HG03460 (cell line): ENCODE data around the gene C1orf21.

Experiments used
- ATAC-seq: cut with Tn5 transposase; IDR thresholded peaks from one replicate; pipeline ENCODE4 v1.9.1; 2021; ENCODE audit not compliant: unreplicated experiment

The C1orf21 gene

DNA sequence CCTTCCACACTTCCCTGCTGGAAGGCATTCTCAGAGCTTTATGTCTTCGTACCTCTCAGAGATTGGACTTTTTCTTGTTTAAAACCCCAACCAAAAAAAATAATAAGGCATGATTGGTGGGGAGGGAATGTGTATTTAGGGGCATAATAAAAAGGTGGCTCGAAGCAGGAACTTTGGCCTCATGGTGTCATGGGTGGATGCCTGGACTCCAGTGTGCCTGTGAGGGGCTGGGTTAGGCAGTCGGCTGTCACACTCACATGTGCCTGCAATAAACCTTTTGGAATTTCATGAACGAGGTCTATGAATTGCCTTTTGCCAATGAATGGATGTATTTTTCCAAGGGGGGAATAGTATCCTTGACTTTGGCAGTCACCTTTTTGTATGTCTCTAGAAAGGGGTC, 236.6 kb downstream of the C1orf21 start:
- ATAC-seq = no peak

GRCh38 chr1:184624051-184624450, 237.2 kb downstream of the C1orf21 start:
- ATAC-seq = no peak

GRCh38 chr1:184624626-184625025, 237.8 kb downstream of the C1orf21 start:
- no peak for ATAC-seq

DNA sequence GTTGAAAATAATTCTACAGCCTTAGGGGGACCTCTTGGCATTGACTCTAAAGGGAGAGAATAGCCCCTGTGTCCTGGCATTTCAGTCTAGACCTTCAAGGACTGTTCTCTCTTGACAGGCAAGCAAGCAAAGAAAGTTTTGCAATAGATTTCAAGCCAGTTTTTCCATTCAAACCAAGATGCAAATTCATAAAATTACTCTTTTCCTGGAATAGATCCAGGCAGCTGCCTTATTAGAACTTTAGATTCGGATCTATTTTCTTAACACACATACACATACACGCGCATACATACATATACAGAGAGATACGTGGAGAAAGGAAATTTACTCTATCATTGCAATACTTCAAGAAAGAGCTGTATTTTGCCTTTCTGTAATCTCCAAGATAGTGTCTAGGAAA, 238.4 kb downstream of the C1orf21 start:
- ATAC-seq = no peak

- no peak for ATAC-seq
These were observed 239.5 kb downstream of the C1orf21 start for GRCh38 chr1:184626076-184627006.

- ATAC-seq = no peak
These were observed 240.1 kb downstream of the C1orf21 start for GRCh38 chr1:184627007-184627341.

GRCh38 chr1:184629266-184629665, 242.4 kb downstream of the C1orf21 start:
- no peak for ATAC-seq

- no peak for ATAC-seq
These were observed 243.8 kb downstream of the C1orf21 start for GRCh38 chr1:184630679-184631060.

DNA sequence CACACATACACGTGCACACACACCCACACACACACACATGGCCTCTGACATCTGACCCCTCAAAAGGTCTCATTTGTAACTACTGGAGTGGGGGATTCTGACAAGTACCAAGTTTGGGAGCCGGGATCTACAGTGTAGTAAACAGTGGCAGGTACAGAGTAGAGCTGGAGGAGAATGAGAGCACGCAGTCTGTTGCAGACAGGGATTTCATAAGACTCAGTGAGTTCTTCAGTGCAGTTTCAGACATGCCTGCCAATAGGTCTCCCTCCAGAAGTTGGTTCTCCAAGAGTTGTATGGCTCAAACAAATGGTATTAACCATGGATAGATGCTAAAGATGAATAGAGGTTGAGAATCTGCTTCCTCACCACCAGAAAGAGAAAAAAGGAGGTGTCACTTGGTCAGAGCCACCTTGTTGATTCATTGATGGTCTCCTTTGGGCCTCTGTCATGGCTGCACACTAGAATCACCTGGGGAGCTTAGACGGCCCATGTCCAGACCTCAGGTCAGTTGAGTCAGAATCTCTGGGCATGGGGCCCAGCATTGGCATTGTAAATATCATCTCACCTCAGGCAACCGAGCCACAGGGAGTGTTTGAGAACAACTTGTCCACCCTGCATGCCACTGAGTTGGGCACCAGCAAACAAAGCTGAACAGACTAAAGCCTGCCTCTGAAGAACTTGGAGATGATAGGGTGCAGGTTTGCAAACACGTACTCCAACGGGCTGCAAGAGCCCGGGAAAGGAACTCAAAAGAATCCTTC, 245.8 kb downstream of the C1orf21 start:
- ATAC-seq = no peak

DNA sequence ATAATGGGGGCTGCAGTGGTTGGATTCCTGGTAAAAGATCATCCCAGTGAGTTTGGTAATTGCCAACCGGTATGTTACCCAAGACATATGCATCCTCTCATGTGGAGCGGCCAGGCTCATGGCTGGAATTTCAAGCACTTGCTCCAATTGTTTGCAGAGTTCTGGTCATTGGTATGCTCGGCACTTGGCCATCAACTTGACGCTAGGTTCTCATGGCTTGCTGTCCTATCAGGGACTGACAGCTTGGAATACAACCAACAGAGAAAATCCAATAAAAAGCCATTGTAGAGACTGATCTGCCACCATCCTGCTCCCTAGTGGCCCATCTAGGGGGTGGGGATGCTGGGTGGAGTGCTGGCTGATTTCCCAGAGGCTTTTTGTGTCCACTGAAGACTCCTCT, 247.0 kb downstream of the C1orf21 start:
- ATAC-seq = no peak

DNA sequence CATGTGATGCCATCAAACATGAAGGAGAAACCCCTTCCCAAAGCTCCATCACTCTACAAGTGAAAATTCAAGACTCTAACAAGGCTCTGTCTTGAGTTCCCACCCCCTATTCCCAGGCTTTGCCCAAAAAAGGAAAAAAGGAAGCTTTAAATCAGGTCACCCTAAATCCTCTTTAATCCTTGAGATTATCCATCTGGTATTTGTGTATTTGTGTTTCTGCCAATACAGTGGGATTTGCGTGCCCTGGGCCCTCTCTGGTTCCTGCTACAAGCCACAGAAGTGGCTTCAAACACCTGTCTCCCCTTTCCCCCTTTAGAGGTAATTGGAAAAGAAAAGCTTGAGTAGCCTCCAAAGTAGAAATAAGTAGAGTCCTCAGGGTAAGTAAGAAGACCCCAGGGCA, 247.5 kb downstream of the C1orf21 start:
- ATAC-seq = no peak

GRCh38 chr1:184635347-184635979, 248.6 kb downstream of the C1orf21 start:
- no peak for ATAC-seq

- ATAC-seq = no peak
These were observed 249.2 kb downstream of the C1orf21 start for GRCh38 chr1:184635980-184636431.

GRCh38 chr1:184637664-184638240, 250.9 kb downstream of the C1orf21 start:
- ATAC-seq = no peak

DNA sequence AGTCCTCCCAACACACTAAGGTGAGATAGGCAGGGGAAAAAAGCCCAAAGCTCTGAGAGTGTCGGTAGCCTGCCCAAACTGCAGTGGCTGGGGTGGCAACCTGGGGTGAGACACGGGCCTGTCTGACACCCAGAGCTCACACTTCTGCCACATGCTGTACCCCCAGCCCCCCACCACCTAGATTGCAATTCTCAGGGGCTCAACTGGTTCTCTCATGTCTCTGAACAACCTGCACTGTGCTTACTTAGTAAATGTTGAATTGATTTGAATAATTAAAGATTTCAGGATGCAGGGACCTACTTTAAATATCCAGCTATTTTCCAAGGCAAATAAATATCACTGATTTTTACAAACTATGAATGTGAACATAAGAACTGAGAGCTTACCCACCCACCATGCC, 252.4 kb downstream of the C1orf21 start:
- ATAC-seq = no peak

- ATAC-seq = no peak
These were observed 253.7 kb downstream of the C1orf21 start for GRCh38 chr1:184640505-184640904.

GRCh38 chr1:184641894-184642293, 255.1 kb downstream of the C1orf21 start:
- no peak for ATAC-seq

DNA sequence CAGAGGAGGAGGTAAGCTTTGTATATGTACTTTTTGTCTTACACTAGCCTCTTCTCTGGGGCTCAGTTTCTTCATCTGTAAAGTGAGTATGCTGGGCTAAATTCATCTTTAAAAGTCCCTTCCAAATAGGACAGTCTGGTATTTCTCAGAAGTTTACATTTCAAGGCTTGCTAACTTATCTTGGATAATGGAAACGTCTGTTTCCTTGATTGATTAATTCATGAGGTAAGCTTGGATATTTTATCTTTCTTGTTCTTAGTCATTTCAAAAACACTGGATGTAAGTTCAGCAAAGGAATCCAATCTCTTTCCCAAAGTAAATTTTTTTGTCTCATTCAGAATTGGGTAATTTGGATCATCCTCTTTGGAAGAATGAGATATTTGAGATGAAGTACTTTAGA, 256.8 kb downstream of the C1orf21 start:
- ATAC-seq = no peak

GRCh38 chr1:184644771-184645170, 257.9 kb downstream of the C1orf21 start:
- ATAC-seq = no peak

DNA sequence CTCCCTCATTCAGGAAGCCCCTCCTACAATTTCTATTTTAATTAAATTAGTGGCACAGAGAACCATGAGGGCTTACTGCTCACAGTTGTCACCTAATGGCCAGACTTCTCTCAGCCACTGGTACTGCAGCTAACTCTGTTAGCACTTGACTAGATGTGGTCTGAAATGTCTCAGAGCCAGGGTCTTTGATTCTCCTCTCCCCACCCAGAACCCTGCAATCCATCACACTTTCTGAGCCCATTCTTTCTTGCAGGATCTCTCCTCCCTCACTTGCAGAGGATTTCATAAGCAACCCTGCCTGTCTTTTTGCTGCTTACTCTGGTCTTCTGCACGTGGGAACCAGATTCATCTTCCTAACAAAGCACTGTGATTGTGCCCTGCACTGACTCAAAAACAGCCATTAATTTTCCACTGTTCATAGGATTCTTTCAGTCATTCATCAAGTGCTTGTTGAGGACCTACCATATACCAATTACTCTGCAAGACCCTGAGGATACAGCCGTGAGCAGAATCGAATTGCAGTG, 259.4 kb downstream of the C1orf21 start:
- no peak for ATAC-seq

DNA sequence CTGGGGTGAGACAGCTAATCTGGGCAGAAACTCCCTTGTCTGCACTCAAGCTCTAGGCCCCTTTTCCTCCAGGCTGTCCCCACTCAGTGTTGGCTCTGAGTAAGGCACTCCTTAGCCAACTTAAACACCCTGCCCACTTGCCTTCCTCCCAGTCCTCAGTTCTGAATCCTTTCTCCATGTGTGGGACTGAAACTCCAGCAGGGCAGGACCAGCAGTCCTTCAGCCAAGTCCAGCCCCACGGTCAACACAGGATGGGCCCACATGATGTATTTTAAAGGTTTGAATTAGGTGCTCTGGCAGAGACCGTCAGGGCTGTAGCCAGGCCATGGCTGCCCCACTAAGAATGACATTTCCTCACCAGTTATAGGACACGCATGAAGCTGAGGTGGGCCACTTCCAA, 260.0 kb downstream of the C1orf21 start:
- ATAC-seq = no peak
